ENCODE data around the gene POLR2E. TPM values are rescaled to one million over a fixed set of nuclear protein-coding genes. Genes with fewer than 3 reads are reported as not detected.
A peak's percentile ranks its signal among the peaks of the same experiment; 100 is the strongest.

POLR2E gene
- total and polyA plus RNA-seq, 7 donors = 82.0 to 203 (median 124) TPM

GRCh38 chr19:1123381-1123780 lies 28.2 kb upstream of the POLR2E start:
- peak overlapping the region in 3 of 4 donors; percentile 9 to 43 (median 12) for H3K27ac ChIP-seq
- H3K4me3 ChIP-seq = no peak overlapping the region
- intact Hi-C loops (cut with DNase I) = no loop called here
- WGBS, 2 donors = 96 to 97% methylated on average over 20 of the region's 20 CpGs
- no peaks in the 10 kb centered on the region for H3K27me3 ChIP-seq
- no peak for TF ChIP-seq POLR2A (IDR thresholded peaks at IDR 0.05)
- TF ChIP-seq POLR2AphosphoS5 (IDR thresholded peaks at IDR 0.05) = no peak
- TF ChIP-seq EP300 (IDR thresholded peaks at IDR 0.05) = no peak
- no peaks in the 10 kb centered on the region for H3K9me3 ChIP-seq
- H3K4me1 ChIP-seq = peaks cover 0 to 22% (median 9%) of the 10 kb centered on the region in 4 donors
- peaks cover 45 to 97% (median 61%) of the 10 kb centered on the region in 4 donors for H3K36me3 ChIP-seq
- peak; percentile 67 for DNase-seq

- Histone ChIP-seq H3K4me1 (peaks cover 0 to 22% (median 9%) of the 10 kb centered on the region in 4 donors), H3K36me3 (peaks cover 45 to 98% (median 64%) of the 10 kb centered on the region in 4 donors), H3K4me3 (no peak overlapping the region), H3K9me3 (no peaks in the 10 kb centered on the region), H3K27me3 (no peaks in the 10 kb centered on the region), H3K27ac (peak overlapping the region in 1 of 4 donors; percentile 9)
- intact Hi-C loops (cut with DNase I) = no loop called here
- no peak for DNase-seq
- WGBS, 2 donors = 48 to 70% methylated on average over 21 of the region's 21 CpGs
- TF ChIP-seq EP300 (IDR thresholded peaks at IDR 0.05) (no peak), POLR2A (IDR thresholded peaks at IDR 0.05) (no peak), CTCF (IDR thresholded peaks at IDR 0.05) (no peak), POLR2AphosphoS5 (IDR thresholded peaks at IDR 0.05) (no peak)
Observed at GRCh38 chr19:1122972-1123363, 27.8 kb upstream of the POLR2E start.

GRCh38 chr19:1122021-1122971 lies 27.1 kb upstream of the POLR2E start:
- H3K4me3 ChIP-seq = no peak overlapping the region
- WGBS, 2 donors = 96 to 97% methylated on average over 63 of the region's 63 CpGs
- intact Hi-C loops (cut with DNase I) = no loop called here
- peak; percentile 58 for DNase-seq
- TF ChIP-seq CTCF (IDR thresholded peaks at IDR 0.05) (no peak), EP300 (IDR thresholded peaks at IDR 0.05) (no peak), POLR2A (IDR thresholded peaks at IDR 0.05) (no peak), POLR2AphosphoS5 (IDR thresholded peaks at IDR 0.05) (no peak)
- H3K27ac ChIP-seq = no peak overlapping the region
- H3K4me1 ChIP-seq = peaks cover 0 to 22% (median 9%) of the 10 kb centered on the region in 4 donors
- no peaks in the 10 kb centered on the region for H3K9me3 ChIP-seq
- H3K27me3 ChIP-seq = no peaks in the 10 kb centered on the region
- peaks cover 48 to 98% (median 68%) of the 10 kb centered on the region in 4 donors for H3K36me3 ChIP-seq

- H3K27ac ChIP-seq = no peak overlapping the region
- DNase-seq = peak; percentile 58
- H3K4me1 ChIP-seq = peaks cover 0 to 15% (median 8%) of the 10 kb centered on the region in 4 donors
- peaks cover 48 to 98% (median 71%) of the 10 kb centered on the region in 4 donors for H3K36me3 ChIP-seq
- TF ChIP-seq POLR2A (IDR thresholded peaks at IDR 0.05) (no peak), CTCF (IDR thresholded peaks at IDR 0.05) (no peak), POLR2AphosphoS5 (IDR thresholded peaks at IDR 0.05) (no peak), EP300 (IDR thresholded peaks at IDR 0.05) (no peak)
- intact Hi-C loops (cut with DNase I) = no loop called here
- no peaks in the 10 kb centered on the region for H3K9me3 ChIP-seq
- WGBS, 2 donors = 97% methylated on average over 10 of the region's 10 CpGs
- no peak overlapping the region for H3K4me3 ChIP-seq
- H3K27me3 ChIP-seq = no peaks in the 10 kb centered on the region
Observed at GRCh38 chr19:1121395-1121794, 26.2 kb upstream of the POLR2E start.

- DNase-seq = peak; percentile 60
- no peaks in the 10 kb centered on the region for H3K9me3 ChIP-seq
- no peaks in the 10 kb centered on the region for H3K27me3 ChIP-seq
- intact Hi-C loops (cut with DNase I) = no loop called here
- peaks cover 0 to 15% (median 7%) of the 10 kb centered on the region in 4 donors for H3K4me1 ChIP-seq
- H3K36me3 ChIP-seq = peaks cover 42 to 100% (median 74%) of the 10 kb centered on the region in 4 donors
- 94% methylated on average over 50 of the region's 50 CpGs for WGBS, 2 donors
- H3K4me3 ChIP-seq = no peak overlapping the region
- H3K27ac ChIP-seq = no peak overlapping the region
- no peak for TF ChIP-seq EP300 (IDR thresholded peaks at IDR 0.05)
- TF ChIP-seq POLR2AphosphoS5 (IDR thresholded peaks at IDR 0.05) = no peak
- no peak for TF ChIP-seq POLR2A (IDR thresholded peaks at IDR 0.05)
- TF ChIP-seq CTCF (IDR thresholded peaks at IDR 0.05) = no peak
Observed at GRCh38 chr19:1119475-1120217, 24.5 kb upstream of the POLR2E start.

Measured in sigmoid colon (tissue), 7 donors.